GM18858 (cell line): ENCODE measurements around the gene OR5H1.
"Not testable (repeated sequence)": the region's sequence is repeated elsewhere in the genome, so short reads cannot be mapped to it uniquely, and the experiment has no call there.

ENCODE experiments used
- ATAC-seq: cut with Tn5 transposase; IDR thresholded peaks from one replicate; pipeline ENCODE4 v1.9.1; 2021; ENCODE audit not compliant: unreplicated experiment

Gene OR5H1

GRCh38 chr3:98130421-98130820 is at the start of gene OR5H1:
TSS of gene OR5H1 (plus strand) at chr3:98130721. CDS start at chr3:98132698, 1,977 bp downstream.
- ATAC-seq, result no peak

GRCh38 chr3:98086873-98087272 is 43.6 kb upstream of the OR5H1 start, which contains the start of gene OR5AC2:
TSS of gene OR5AC2 (plus strand) at chr3:98087173. CDS start at chr3:98087173, 0 bp downstream.
- ATAC-seq, result no peak

- no peak for ATAC-seq
Observed at GRCh38 chr3:98095882-98096281, 34.6 kb upstream of the OR5H1 start.

GRCh38 chr3:98099848-98100247 is 30.7 kb upstream of the OR5H1 start:
- ATAC-seq, result no peak

GRCh38 chr3:98108162-98108561 is 22.4 kb upstream of the OR5H1 start:
- ATAC-seq, result no peak

- ATAC-seq, result no peak
Observed at GRCh38 chr3:98109807-98110549, 20.5 kb upstream of the OR5H1 start.

GRCh38 chr3:98110550-98110908 is 20.0 kb upstream of the OR5H1 start:
- ATAC-seq, result no peak

- no peak for ATAC-seq
Observed at GRCh38 chr3:98114264-98114663, 16.3 kb upstream of the OR5H1 start.

GRCh38 chr3:98115717-98116116 is 14.8 kb upstream of the OR5H1 start:
- no peak for ATAC-seq

- no peak for ATAC-seq
Observed at GRCh38 chr3:98136631-98137030, 6.1 kb downstream of the OR5H1 start.

- not testable (repeated sequence) for ATAC-seq
Observed at GRCh38 chr3:98137826-98138557, 7.5 kb downstream of the OR5H1 start.

GRCh38 chr3:98140531-98140930 is 10.0 kb downstream of the OR5H1 start:
- no peak for ATAC-seq

- no peak for ATAC-seq
Observed at GRCh38 chr3:98147179-98147578, 16.7 kb downstream of the OR5H1 start, which contains the start of gene OR5H14. TSS of gene OR5H14 (plus strand) at chr3:98147479. CDS start at chr3:98149386, 1,907 bp downstream.

- ATAC-seq, result no peak
Observed at GRCh38 chr3:98148751-98149150, 18.2 kb downstream of the OR5H1 start.

- not testable (repeated sequence) for ATAC-seq
Observed at GRCh38 chr3:98149456-98149855, 18.9 kb downstream of the OR5H1 start.

- no peak for ATAC-seq
Observed at GRCh38 chr3:98151241-98151640, 20.7 kb downstream of the OR5H1 start.

- no peak for ATAC-seq
Observed at GRCh38 chr3:98166396-98166795, 35.9 kb downstream of the OR5H1 start, which contains the start of gene OR5H15. TSS of gene OR5H15 (plus strand) at chr3:98166696. CDS start at chr3:98168700, 2,004 bp downstream.

GRCh38 chr3:98171071-98171470 is 40.5 kb downstream of the OR5H1 start:
- ATAC-seq, result no peak

GRCh38 chr3:98172621-98173020 is 42.1 kb downstream of the OR5H1 start:
- ATAC-seq, result no peak

- no peak for ATAC-seq
Observed at GRCh38 chr3:98180319-98180890, 49.9 kb downstream of the OR5H1 start.

- no peak for ATAC-seq
Observed at GRCh38 chr3:98182196-98182595, 51.7 kb downstream of the OR5H1 start.

GRCh38 chr3:98185180-98185579 is 54.7 kb downstream of the OR5H1 start:
- no peak for ATAC-seq
